Measurements from ENCODE around the gene TRPC4AP.

DNA sequence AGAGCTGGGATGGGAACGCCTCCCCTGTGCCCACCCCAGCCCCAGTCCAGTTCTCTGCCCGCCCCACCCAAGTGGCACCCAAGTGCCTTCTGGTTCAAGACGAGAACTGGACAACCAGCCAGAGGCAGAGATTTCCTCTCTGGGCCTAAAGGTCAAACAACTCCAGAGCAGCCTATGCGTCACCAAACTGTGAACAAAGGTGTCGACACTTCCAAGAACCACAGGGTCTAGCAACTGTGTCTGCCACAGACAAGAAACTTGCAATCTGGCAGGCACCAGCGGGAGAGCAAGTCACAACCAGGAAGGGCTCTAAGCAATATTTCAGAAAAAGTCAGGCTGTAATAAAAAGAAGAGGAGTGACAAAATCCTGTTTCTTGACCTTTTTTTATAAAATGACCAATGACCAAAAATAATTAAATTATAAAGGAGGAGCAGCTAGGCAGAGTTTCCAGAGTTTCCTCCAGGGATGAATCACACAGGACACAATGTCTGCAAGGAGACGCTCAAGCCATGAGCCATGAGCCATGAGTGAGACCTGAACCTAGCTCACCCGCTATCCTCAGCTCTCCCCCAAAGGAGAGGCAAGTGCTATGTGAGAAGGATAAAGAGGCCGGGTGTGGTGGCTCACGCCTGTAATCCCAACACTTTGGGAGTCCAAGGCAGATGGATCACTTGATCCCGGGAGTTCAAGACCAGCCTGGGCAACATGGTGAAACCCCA lies 43.4 kb upstream of the TRPC4AP start:
- TF ChIP-seq YY1 (IDR thresholded peaks at IDR 0.05; ENCODE audit: low read depth, low read length), result no peak
- no peak for TF ChIP-seq POLR2A (IDR thresholded peaks at IDR 0.05; ENCODE audit: control extremely low read depth in 1 of 2, low read depth in 2 of 2, low read length in 2 of 2)
- TF ChIP-seq JUN (IDR thresholded peaks at IDR 0.05; ENCODE audit: low read depth, low read length), result no peak
- TF ChIP-seq, protein P1, sequence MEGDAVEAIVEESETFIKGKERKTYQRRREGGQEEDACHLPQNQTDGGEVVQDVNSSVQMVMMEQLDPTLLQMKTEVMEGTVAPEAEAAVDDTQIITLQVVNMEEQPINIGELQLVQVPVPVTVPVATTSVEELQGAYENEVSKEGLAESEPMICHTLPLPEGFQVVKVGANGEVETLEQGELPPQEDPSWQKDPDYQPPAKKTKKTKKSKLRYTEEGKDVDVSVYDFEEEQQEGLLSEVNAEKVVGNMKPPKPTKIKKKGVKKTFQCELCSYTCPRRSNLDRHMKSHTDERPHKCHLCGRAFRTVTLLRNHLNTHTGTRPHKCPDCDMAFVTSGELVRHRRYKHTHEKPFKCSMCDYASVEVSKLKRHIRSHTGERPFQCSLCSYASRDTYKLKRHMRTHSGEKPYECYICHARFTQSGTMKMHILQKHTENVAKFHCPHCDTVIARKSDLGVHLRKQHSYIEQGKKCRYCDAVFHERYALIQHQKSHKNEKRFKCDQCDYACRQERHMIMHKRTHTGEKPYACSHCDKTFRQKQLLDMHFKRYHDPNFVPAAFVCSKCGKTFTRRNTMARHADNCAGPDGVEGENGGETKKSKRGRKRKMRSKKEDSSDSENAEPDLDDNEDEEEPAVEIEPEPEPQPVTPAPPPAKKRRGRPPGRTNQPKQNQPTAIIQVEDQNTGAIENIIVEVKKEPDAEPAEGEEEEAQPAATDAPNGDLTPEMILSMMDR (IDR thresholded peaks at IDR 0.05; ENCODE audit: control extremely low read depth in 1 of 3, insufficient read depth in 1 of 3, low read depth in 1 of 3, low read length in 3 of 3), result no peak
- TF ChIP-seq, protein P2, sequence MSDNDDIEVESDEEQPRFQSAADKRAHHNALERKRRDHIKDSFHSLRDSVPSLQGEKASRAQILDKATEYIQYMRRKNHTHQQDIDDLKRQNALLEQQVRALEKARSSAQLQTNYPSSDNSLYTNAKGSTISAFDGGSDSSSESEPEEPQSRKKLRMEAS (IDR thresholded peaks at IDR 0.05), result no peak
- TF ChIP-seq, protein P3, sequence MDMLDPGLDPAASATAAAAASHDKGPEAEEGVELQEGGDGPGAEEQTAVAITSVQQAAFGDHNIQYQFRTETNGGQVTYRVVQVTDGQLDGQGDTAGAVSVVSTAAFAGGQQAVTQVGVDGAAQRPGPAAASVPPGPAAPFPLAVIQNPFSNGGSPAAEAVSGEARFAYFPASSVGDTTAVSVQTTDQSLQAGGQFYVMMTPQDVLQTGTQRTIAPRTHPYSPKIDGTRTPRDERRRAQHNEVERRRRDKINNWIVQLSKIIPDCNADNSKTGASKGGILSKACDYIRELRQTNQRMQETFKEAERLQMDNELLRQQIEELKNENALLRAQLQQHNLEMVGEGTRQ (IDR thresholded peaks at IDR 0.05; ENCODE audit: low read length), result no peak
- no peak for TF ChIP-seq TEAD4 (IDR thresholded peaks at IDR 0.05; ENCODE audit: low read depth, low read length)

Data from H1 (cell line).